IPS DF 6.9 (cell line): ENCODE measurements around the gene SLC2A11.

Source experiments
- DNase-seq: peaks from one replicate; pipeline ENCODE4 v3.0.0-alpha.2; 2013; ENCODE audit warnings: low read depth, low spot score
- H3K27ac ChIP-seq: one replicate; pipeline ENCODE4 v1.5.1; 2013; ENCODE audit warnings: low read length, control low read depth
- H3K27me3 ChIP-seq: 2 replicates; pipeline ENCODE4 v1.6.1; 2013; ENCODE audit warnings: mild to moderate bottlenecking, low read length; ENCODE audit not compliant: control insufficient read depth, insufficient read depth
- H3K36me3 ChIP-seq: 2 replicates; pipeline ENCODE4 v1.6.1; 2013; ENCODE audit warnings: low read length; ENCODE audit not compliant: control insufficient read depth, insufficient read depth
- H3K4me1 ChIP-seq: 2 replicates; pipeline ENCODE4 v1.6.1; 2013; ENCODE audit warnings: low read length; ENCODE audit not compliant: control insufficient read depth, insufficient read depth
- H3K4me3 ChIP-seq: 2 replicates; pipeline ENCODE4 v1.5.1; 2013; ENCODE audit warnings: mild to moderate bottlenecking, low read length
- H3K9me3 ChIP-seq: 2 replicates; pipeline ENCODE4 v1.6.1; 2013; ENCODE audit warnings: low read length, inconsistent platforms; ENCODE audit not compliant: control insufficient read depth, insufficient read depth
- WGBS: extraction: QIAGEN DNeasy Blood & Tissue Kit; methylation state at CpG from one replicate; pipeline ENCODE4 v1.1.7; 2013; ENCODE audit warnings: mixed read lengths, missing lambda C conversion rate; ENCODE audit not compliant: insufficient read length, insufficient coverage; 5-methylcytosine and 5-hydroxymethylcytosine counted together

The SLC2A11 gene

GRCh38 chr22:23838681-23839468, 18.8 kb upstream of the SLC2A11 start, which contains the start of gene DERL3:
Gene DERL3, minus strand, starts transcription at chr22:23839006. Its CDS starts 19 bp downstream, at chr22:23838987.
- Histone ChIP-seq H3K4me3 (peak within 1 kb of the TSS; percentile 65; the same call in 1 of the 2 replicates), H3K4me1 (peaks cover 8% of the 10 kb centered on the region; the same call in 1 of the 2 replicates), H3K36me3 (peaks cover 12% of the 10 kb centered on the region), H3K27ac (no peak within 1 kb of the TSS), H3K9me3 (no peaks in the 10 kb centered on the region), H3K27me3 (no peaks in the 10 kb centered on the region)
- DNase-seq = peak; percentile 96
- WGBS = no CpG with 5 or more reads among the region's 70 CpGs

- Histone ChIP-seq H3K27me3 (no peaks in the 10 kb centered on the region), H3K36me3 (peaks cover 5% of the 10 kb centered on the region), H3K9me3 (no peaks in the 10 kb centered on the region), H3K27ac (no peak overlapping the region), H3K4me3 (no peak overlapping the region), H3K4me1 (peaks cover 8% of the 10 kb centered on the region; the same call in 1 of the 2 replicates)
- no peak for DNase-seq
- WGBS = no CpG with 5 or more reads among the region's 7 CpGs
These were observed 17.6 kb upstream of the SLC2A11 start for GRCh38 chr22:23840026-23840425.

GRCh38 chr22:23841292-23841691, 16.4 kb upstream of the SLC2A11 start:
- no peaks in the 10 kb centered on the region for H3K9me3 ChIP-seq
- peaks cover 8% of the 10 kb centered on the region; the same call in 1 of the 2 replicates for H3K4me1 ChIP-seq

GRCh38 chr22:23841736-23842445, 15.8 kb upstream of the SLC2A11 start:
- H3K9me3 ChIP-seq = no peaks in the 10 kb centered on the region
- no peak overlapping the region for H3K4me3 ChIP-seq
- no peak overlapping the region for H3K27ac ChIP-seq
- peaks cover 8% of the 10 kb centered on the region; the same call in 1 of the 2 replicates for H3K4me1 ChIP-seq
- H3K36me3 ChIP-seq = no peaks in the 10 kb centered on the region
- no peak for DNase-seq
- WGBS = no CpG with 5 or more reads among the region's 20 CpGs
- H3K27me3 ChIP-seq = no peaks in the 10 kb centered on the region

More at GRCh38 chr22:23841292-23841691, 16.4 kb upstream of the SLC2A11 start:
- H3K36me3 ChIP-seq = no peaks in the 10 kb centered on the region
- no peak overlapping the region for H3K4me3 ChIP-seq
- WGBS = no CpG with 5 or more reads among the region's 5 CpGs
- H3K27me3 ChIP-seq = no peaks in the 10 kb centered on the region
- no peak overlapping the region for H3K27ac ChIP-seq
- DNase-seq = no peak

- WGBS = no CpG with 5 or more reads among the region's 4 CpGs
- H3K27ac ChIP-seq = no peak overlapping the region
- H3K4me3 ChIP-seq = no peak overlapping the region
- 0 out of 2 replicates have a peak, but pooled peaks cover 3% of the 10 kb centered on the region for H3K4me1 ChIP-seq
- no peaks in the 10 kb centered on the region for H3K9me3 ChIP-seq
- H3K27me3 ChIP-seq = no peaks in the 10 kb centered on the region
- no peak for DNase-seq
- no peaks in the 10 kb centered on the region for H3K36me3 ChIP-seq
These were observed 15.1 kb upstream of the SLC2A11 start for GRCh38 chr22:23842599-23842998.

GRCh38 chr22:23844739-23845202, 12.9 kb upstream of the SLC2A11 start:
- Histone ChIP-seq H3K36me3 (no peaks in the 10 kb centered on the region), H3K9me3 (no peaks in the 10 kb centered on the region), H3K4me1 (peaks cover 6% of the 10 kb centered on the region), H3K27me3 (no peaks in the 10 kb centered on the region), H3K27ac (no peak overlapping the region), H3K4me3 (no peak overlapping the region)
- DNase-seq = no peak
- no CpG with 5 or more reads among the region's 8 CpGs for WGBS

- no peaks in the 10 kb centered on the region for H3K9me3 ChIP-seq
- no peak overlapping the region for H3K4me3 ChIP-seq
- no peaks in the 10 kb centered on the region for H3K27me3 ChIP-seq
- H3K27ac ChIP-seq = no peak overlapping the region
- no peaks in the 10 kb centered on the region for H3K36me3 ChIP-seq
- H3K4me1 ChIP-seq = peaks cover 6% of the 10 kb centered on the region
- no peak for DNase-seq
- WGBS = no CpG with 5 or more reads among the region's 9 CpGs
These were observed 12.2 kb upstream of the SLC2A11 start for GRCh38 chr22:23845265-23846080.

- Histone ChIP-seq H3K9me3 (no peaks in the 10 kb centered on the region), H3K4me3 (no peak overlapping the region), H3K27ac (no peak overlapping the region), H3K4me1 (peaks cover 6% of the 10 kb centered on the region), H3K36me3 (no peaks in the 10 kb centered on the region), H3K27me3 (no peaks in the 10 kb centered on the region)
- no peak for DNase-seq
- no CpG with 5 or more reads among the region's 7 CpGs for WGBS
These were observed 11.6 kb upstream of the SLC2A11 start for GRCh38 chr22:23846081-23846469.

- DNase-seq = no peak
- H3K4me1 ChIP-seq = peaks cover 6% of the 10 kb centered on the region
- WGBS = no CpG with 5 or more reads among the region's 18 CpGs
- H3K9me3 ChIP-seq = no peaks in the 10 kb centered on the region
- no peaks in the 10 kb centered on the region for H3K36me3 ChIP-seq
- H3K4me3 ChIP-seq = no peak overlapping the region
- H3K27ac ChIP-seq = no peak overlapping the region
- no peaks in the 10 kb centered on the region for H3K27me3 ChIP-seq
These were observed 10.3 kb upstream of the SLC2A11 start for GRCh38 chr22:23847310-23847920.
